AG04449 (cell line): ENCODE data around the gene PRSS38.

Experiments used
- CTCF ChIA-PET: fragments of 350-600 bp; formaldehyde crosslinking; extraction: SDS; loops from one replicate; lab custom pipeline; 2021; ENCODE audit warnings: antibody characterized with exemption; lab: Yijun Ruan, JAX
- POLR2A ChIA-PET: fragments of 400-600, 350-600 bp; formaldehyde crosslinking; extraction: SDS; loops from one replicate; lab custom pipeline; 2020; ENCODE audit warnings: antibody characterized with exemption, inconsistent platforms; lab: Yijun Ruan, JAX
- DNase-seq: peaks from one replicate; pipeline ENCODE4 v3.0.0-alpha.2; 2010; ENCODE audit warnings: low read depth, low spot score
- H3K4me3 ChIP-seq: 2 replicates; pipeline ENCODE4 v1.5.1; 2011; ENCODE audit warnings: low read depth, mild to moderate bottlenecking, control low read depth, low read length
- CTCF ChIP-seq: IDR thresholded peaks from one replicate; pipeline ENCODE4 v1.5.1; 2011; ENCODE audit warnings: mild to moderate bottlenecking, moderate library complexity, low read length, control low read depth, inconsistent platforms; ENCODE audit not compliant: insufficient read depth; ENCODE audit errors: missing control alignments

Gene PRSS38

GRCh38 chr1:227894831-227895451, 79.5 kb downstream of the PRSS38 start:
- DNase-seq, result no peak
- ChIA-PET POLR2A (no interaction called here), CTCF (no interaction called here)

More at GRCh38 chr1:227894831-227895451, 79.5 kb downstream of the PRSS38 start:
- H3K4me3 ChIP-seq, result no peak overlapping the region
- TF ChIP-seq CTCF, result no peak
